ENCODE data around the gene FIZ1.
A peak's percentile ranks its signal among the peaks of the same experiment; 100 is the strongest.

Gene FIZ1

DNA sequence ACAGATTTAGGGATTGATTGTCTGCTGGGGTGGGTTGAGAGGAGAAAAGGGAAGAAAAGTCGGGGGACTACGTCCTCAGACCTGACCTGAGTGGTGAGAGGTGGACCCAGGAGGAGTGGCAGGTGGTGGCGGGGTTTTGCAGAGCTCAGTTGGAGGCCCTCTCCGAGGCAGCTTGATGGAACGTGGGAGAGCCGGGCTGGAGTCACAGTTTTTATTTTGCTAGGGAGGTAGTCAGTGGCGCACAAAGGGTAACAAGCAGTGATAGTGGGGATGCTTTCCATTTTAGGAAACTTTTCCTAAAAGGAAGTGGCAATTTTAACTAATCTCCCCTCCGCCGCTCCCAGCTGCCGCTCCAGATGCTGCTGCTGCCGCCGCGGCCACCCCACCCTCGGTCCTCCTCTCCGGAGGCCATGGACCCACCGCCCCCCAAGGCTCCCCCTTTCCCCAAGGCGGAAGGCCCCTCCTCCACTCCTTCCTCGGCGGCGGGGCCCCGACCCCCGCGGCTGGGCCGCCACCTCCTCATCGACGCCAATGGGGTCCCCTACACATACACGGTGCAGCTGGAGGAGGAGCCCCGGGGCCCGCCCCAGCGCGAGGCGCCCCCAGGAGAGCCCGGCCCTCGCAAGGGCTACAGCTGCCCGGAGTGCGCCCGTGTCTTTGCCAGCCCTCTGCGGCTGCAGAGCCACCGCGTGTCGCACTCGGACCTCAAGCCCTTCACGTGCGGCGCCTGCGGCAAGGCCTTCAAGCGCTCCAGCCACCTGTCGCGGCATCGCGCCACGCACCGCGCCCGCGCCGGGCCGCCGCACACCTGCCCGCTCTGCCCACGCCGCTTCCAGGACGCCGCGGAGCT lies 43.1 kb upstream of the FIZ1 start:
- peak overlapping the region; percentile 64 for H3K9ac ChIP-seq (ENCODE audit: low read length)
- peak overlapping the region; percentile 91 for H3K4me3 ChIP-seq (ENCODE audit: low read depth, low read length)
- no peaks in the 10 kb centered on the region for H3K9me3 ChIP-seq (ENCODE audit: control insufficient read depth, insufficient read depth, low read depth, low read length)
- peaks cover 14% of the 10 kb centered on the region for H3K4me1 ChIP-seq (ENCODE audit: control insufficient read depth, insufficient read depth, low read length)
- no peaks in the 10 kb centered on the region for H3K27me3 ChIP-seq (ENCODE audit: control insufficient read depth, insufficient read depth, low read length)
- H3K27ac ChIP-seq (ENCODE audit: low read depth, low read length): no peak overlapping the region
- H3K36me3 ChIP-seq (ENCODE audit: control insufficient read depth, insufficient read depth, low read length): peaks cover 16% of the 10 kb centered on the region

DNA sequence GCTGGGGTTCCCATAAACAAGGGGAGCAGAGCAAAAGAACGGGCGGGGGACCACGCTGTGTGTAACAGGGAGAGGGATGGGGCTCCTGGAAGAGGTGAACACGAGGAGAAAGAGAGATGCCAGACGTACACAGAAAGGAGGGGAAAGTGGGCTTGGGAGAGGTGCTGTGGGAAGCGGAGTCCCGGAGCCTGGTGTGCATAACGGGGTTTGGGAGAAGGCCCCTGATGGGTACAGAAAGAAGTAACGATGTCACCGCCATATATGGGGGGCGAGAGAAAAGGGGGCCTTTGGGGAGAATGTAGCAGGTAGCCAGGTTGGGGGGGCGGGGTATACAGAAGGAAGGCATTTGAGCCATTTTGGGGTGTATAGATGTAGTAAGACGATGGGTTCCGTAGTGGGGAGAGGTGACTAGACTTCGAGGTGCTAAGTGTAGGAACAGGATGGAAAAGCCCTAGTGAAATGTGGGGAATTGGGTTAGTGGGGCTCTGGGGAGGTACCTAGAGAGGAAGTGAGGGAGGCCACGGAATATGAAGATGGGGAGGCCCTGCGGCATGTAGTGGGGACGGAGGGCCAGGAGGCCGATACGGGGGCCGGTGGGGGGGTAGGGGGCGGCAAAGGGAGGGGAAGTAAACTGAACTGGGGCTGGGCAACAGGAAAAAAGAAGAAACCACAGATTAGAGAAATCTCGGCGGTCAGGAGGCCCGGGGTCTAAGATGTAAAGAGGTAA lies 42.3 kb upstream of the FIZ1 start:
- Histone ChIP-seq H3K27ac (ENCODE audit: low read depth, low read length) (peak overlapping the region; percentile 64; the same call in 1 of the 2 replicates), H3K27me3 (ENCODE audit: control insufficient read depth, insufficient read depth, low read length) (no peaks in the 10 kb centered on the region), H3K9me3 (ENCODE audit: control insufficient read depth, insufficient read depth, low read depth, low read length) (no peaks in the 10 kb centered on the region), H3K4me1 (ENCODE audit: control insufficient read depth, insufficient read depth, low read length) (peaks cover 10% of the 10 kb centered on the region), H3K9ac (ENCODE audit: low read length) (peak overlapping the region; percentile 89), H3K4me3 (ENCODE audit: low read depth, low read length) (peak overlapping the region; percentile 91), H3K36me3 (ENCODE audit: control insufficient read depth, insufficient read depth, low read length) (peaks cover 16% of the 10 kb centered on the region)

- H3K36me3 ChIP-seq (ENCODE audit: control insufficient read depth, insufficient read depth, low read length): peaks cover 15% of the 10 kb centered on the region
- no peaks in the 10 kb centered on the region for H3K9me3 ChIP-seq (ENCODE audit: control insufficient read depth, insufficient read depth, low read depth, low read length)
- H3K27ac ChIP-seq (ENCODE audit: low read depth, low read length): peak within 1 kb of the TSS; percentile 72; the same call in 1 of the 2 replicates
- H3K27me3 ChIP-seq (ENCODE audit: control insufficient read depth, insufficient read depth, low read length): no peaks in the 10 kb centered on the region
- peaks cover 15% of the 10 kb centered on the region for H3K4me1 ChIP-seq (ENCODE audit: control insufficient read depth, insufficient read depth, low read length)
- H3K4me3 ChIP-seq (ENCODE audit: low read depth, low read length): peak within 1 kb of the TSS; percentile 91
- H3K9ac ChIP-seq (ENCODE audit: low read length): peak within 1 kb of the TSS; percentile 89
Measured at GRCh38 chr19:55640577-55641425, 41.5 kb upstream of the FIZ1 start, which contains the start of gene ZNF580. ZNF580 (plus strand) TSS chr19:55641002; CDS start chr19:55642509, 1,507 bp downstream.

- Histone ChIP-seq H3K36me3 (ENCODE audit: control insufficient read depth, insufficient read depth, low read length) (peaks cover 8% of the 10 kb centered on the region), H3K4me1 (ENCODE audit: control insufficient read depth, insufficient read depth, low read length) (peaks cover 19% of the 10 kb centered on the region), H3K27ac (ENCODE audit: low read depth, low read length) (peak overlapping the region; percentile 72; the same call in 1 of the 2 replicates), H3K27me3 (ENCODE audit: control insufficient read depth, insufficient read depth, low read length) (no peaks in the 10 kb centered on the region), H3K4me3 (ENCODE audit: low read depth, low read length) (peak overlapping the region; percentile 91), H3K9ac (ENCODE audit: low read length) (peak overlapping the region; percentile 67), H3K9me3 (ENCODE audit: control insufficient read depth, insufficient read depth, low read depth, low read length) (no peaks in the 10 kb centered on the region)
Measured at GRCh38 chr19:55640043-55640576, 40.8 kb upstream of the FIZ1 start.

- Histone ChIP-seq H3K36me3 (ENCODE audit: control insufficient read depth, insufficient read depth, low read length) (no peaks in the 10 kb centered on the region), H3K9ac (ENCODE audit: low read length) (no peak overlapping the region), H3K27ac (ENCODE audit: low read depth, low read length) (no peak overlapping the region), H3K27me3 (ENCODE audit: control insufficient read depth, insufficient read depth, low read length) (no peaks in the 10 kb centered on the region), H3K4me3 (ENCODE audit: low read depth, low read length) (no peak overlapping the region), H3K4me1 (ENCODE audit: control insufficient read depth, insufficient read depth, low read length) (peaks cover 19% of the 10 kb centered on the region), H3K9me3 (ENCODE audit: control insufficient read depth, insufficient read depth, low read depth, low read length) (no peaks in the 10 kb centered on the region)
Measured at GRCh38 chr19:55638864-55639359, 39.6 kb upstream of the FIZ1 start.

DNA sequence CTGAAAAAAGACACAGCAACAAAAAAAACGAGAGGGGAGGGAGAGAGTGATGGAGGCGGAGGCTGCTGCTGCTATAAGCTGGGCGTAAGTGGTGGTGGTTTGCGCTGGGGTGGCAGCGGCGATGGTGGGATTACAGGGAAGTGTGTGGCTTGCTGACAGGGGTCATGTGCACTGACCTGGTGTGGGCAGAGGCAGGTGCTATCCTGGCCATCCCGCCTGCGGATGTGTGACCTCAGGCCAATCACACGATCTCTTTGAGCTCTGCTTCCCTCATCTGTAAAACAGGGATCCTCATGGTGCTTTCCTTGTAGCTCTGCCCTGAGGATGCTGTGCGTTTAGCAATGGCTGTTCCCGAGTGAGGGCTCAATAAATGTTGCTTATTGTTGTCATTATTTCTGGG lies 38.2 kb upstream of the FIZ1 start:
- no peaks in the 10 kb centered on the region for H3K27me3 ChIP-seq (ENCODE audit: control insufficient read depth, insufficient read depth, low read length)
- H3K9me3 ChIP-seq (ENCODE audit: control insufficient read depth, insufficient read depth, low read depth, low read length): no peaks in the 10 kb centered on the region
- no peak overlapping the region for H3K27ac ChIP-seq (ENCODE audit: low read depth, low read length)
- no peak overlapping the region for H3K9ac ChIP-seq (ENCODE audit: low read length)
- H3K36me3 ChIP-seq (ENCODE audit: control insufficient read depth, insufficient read depth, low read length): no peaks in the 10 kb centered on the region
- no peak overlapping the region for H3K4me3 ChIP-seq (ENCODE audit: low read depth, low read length)
- peaks cover 15% of the 10 kb centered on the region for H3K4me1 ChIP-seq (ENCODE audit: control insufficient read depth, insufficient read depth, low read length)

DNA sequence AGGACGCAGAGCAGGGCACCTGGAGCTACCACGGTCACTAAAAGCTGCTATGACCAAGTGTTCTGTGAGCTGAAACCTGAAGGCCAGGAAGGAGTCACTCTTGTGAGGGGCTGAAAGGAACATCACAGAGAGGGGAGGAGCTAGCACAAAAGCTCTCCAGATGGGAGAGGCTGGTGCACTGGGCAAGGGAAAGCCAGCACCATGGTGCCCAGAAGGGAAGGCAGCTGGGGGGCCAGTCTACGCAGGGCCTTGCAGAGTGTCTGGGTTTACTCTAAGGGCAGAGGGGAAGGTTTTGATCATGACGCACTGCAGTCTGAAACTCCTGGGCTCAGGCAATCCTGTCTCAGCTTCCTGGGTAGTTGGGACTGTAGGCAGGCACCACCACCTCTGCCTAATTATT lies 37.4 kb upstream of the FIZ1 start:
- no peaks in the 10 kb centered on the region for H3K36me3 ChIP-seq (ENCODE audit: control insufficient read depth, insufficient read depth, low read length)

GRCh38 chr19:55635856-55636440 lies 36.6 kb upstream of the FIZ1 start:
- peak overlapping the region; percentile 95 for H3K4me3 ChIP-seq (ENCODE audit: low read depth, low read length)
- no peak overlapping the region for H3K27ac ChIP-seq (ENCODE audit: low read depth, low read length)
- H3K9ac ChIP-seq (ENCODE audit: low read length): peak overlapping the region; percentile 93
- H3K9me3 ChIP-seq (ENCODE audit: control insufficient read depth, insufficient read depth, low read depth, low read length): no peaks in the 10 kb centered on the region
- peaks cover 15% of the 10 kb centered on the region for H3K4me1 ChIP-seq (ENCODE audit: control insufficient read depth, insufficient read depth, low read length)
- H3K27me3 ChIP-seq (ENCODE audit: control insufficient read depth, insufficient read depth, low read length): no peaks in the 10 kb centered on the region
- H3K36me3 ChIP-seq (ENCODE audit: control insufficient read depth, insufficient read depth, low read length): no peaks in the 10 kb centered on the region

More for the DNA sequence above, 37.4 kb upstream of the FIZ1 start:
- H3K9ac ChIP-seq (ENCODE audit: low read length): no peak overlapping the region
- H3K27ac ChIP-seq (ENCODE audit: low read depth, low read length): no peak overlapping the region
- no peaks in the 10 kb centered on the region for H3K27me3 ChIP-seq (ENCODE audit: control insufficient read depth, insufficient read depth, low read length)
- H3K4me1 ChIP-seq (ENCODE audit: control insufficient read depth, insufficient read depth, low read length): peaks cover 15% of the 10 kb centered on the region
- H3K4me3 ChIP-seq (ENCODE audit: low read depth, low read length): peak overlapping the region; percentile 12; the same call in 1 of the 2 replicates
- no peaks in the 10 kb centered on the region for H3K9me3 ChIP-seq (ENCODE audit: control insufficient read depth, insufficient read depth, low read depth, low read length)

DNA sequence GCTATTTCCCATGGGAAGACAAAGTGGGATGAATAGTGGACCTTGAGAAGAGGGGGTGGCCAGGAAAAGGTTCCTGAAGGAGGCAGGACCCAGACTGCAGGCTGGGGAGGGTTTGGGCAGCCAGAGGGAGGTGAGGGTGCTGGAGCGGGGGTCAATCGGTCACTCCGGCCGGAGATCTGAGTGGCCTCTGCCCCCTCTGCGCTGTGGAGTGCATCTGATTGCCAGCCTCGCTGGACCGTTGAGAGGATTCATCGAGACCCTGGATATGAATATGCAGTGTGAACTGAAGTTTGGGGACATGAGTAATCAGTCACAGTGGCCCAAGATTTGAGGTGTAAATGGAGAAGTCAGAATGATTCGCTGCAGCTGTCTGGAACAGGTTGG lies 36.0 kb upstream of the FIZ1 start:
- H3K36me3 ChIP-seq (ENCODE audit: control insufficient read depth, insufficient read depth, low read length): no peaks in the 10 kb centered on the region
- H3K4me1 ChIP-seq (ENCODE audit: control insufficient read depth, insufficient read depth, low read length): peaks cover 11% of the 10 kb centered on the region
- peak overlapping the region; percentile 93 for H3K9ac ChIP-seq (ENCODE audit: low read length)
- H3K9me3 ChIP-seq (ENCODE audit: control insufficient read depth, insufficient read depth, low read depth, low read length): no peaks in the 10 kb centered on the region
- peak overlapping the region; percentile 54; the same call in 1 of the 2 replicates for H3K27ac ChIP-seq (ENCODE audit: low read depth, low read length)
- H3K4me3 ChIP-seq (ENCODE audit: low read depth, low read length): peak overlapping the region; percentile 95
- H3K27me3 ChIP-seq (ENCODE audit: control insufficient read depth, insufficient read depth, low read length): no peaks in the 10 kb centered on the region

GRCh38 chr19:55633861-55634260 lies 34.5 kb upstream of the FIZ1 start:
- Histone ChIP-seq H3K9me3 (ENCODE audit: control insufficient read depth, insufficient read depth, low read depth, low read length) (no peaks in the 10 kb centered on the region), H3K27me3 (ENCODE audit: control insufficient read depth, insufficient read depth, low read length) (no peaks in the 10 kb centered on the region), H3K36me3 (ENCODE audit: control insufficient read depth, insufficient read depth, low read length) (no peaks in the 10 kb centered on the region), H3K9ac (ENCODE audit: low read length) (no peak overlapping the region), H3K4me3 (ENCODE audit: low read depth, low read length) (no peak overlapping the region), H3K4me1 (ENCODE audit: control insufficient read depth, insufficient read depth, low read length) (peaks cover 9% of the 10 kb centered on the region), H3K27ac (ENCODE audit: low read depth, low read length) (no peak overlapping the region)
